ENCODE data around the gene CFAP90.

DNA sequence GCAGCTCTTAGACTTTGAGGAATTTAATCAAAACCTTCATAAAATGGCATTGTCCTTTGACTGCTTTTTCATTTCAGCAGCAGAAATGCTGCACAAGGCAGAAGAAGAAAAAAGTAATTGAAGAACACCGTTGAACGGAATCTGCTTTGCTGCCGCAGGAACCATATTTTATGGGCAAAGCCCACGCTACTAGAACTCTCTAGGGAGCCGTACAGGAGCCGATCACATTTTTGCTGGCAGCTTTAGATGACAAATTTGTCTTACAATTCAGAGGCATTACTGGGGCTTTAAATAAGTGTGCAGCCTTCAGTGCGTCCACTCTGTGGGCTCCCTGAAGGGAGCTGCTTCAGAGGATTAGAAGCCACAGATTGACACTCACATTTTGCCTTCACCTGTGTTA lies 5.4 kb downstream of the CFAP90 start:
- TF ChIP-seq CTCF (conservative IDR thresholded peaks at IDR 0.05): no peak
- no peak for TF ChIP-seq EZH2 (IDR thresholded peaks at IDR 0.05; ENCODE audit: low read depth)
